ENCODE data around the gene FOCAD. TPM values are rescaled to one million over a fixed set of nuclear protein-coding genes. Genes with fewer than 3 reads are reported as not detected.

The FOCAD gene
- total RNA-seq, 1 donor, result 45.6 TPM

- no peaks in the 10 kb centered on the region for H3K9me3 ChIP-seq (ENCODE audit: low read depth, low read length)
- no peak overlapping the region for H2AFZ ChIP-seq (ENCODE audit: low read length)
- no peak overlapping the region for H3K4me3 ChIP-seq (ENCODE audit: insufficient read depth, low read length)
- no peaks in the 10 kb centered on the region for H3K79me2 ChIP-seq (ENCODE audit: insufficient read depth, low read length)
- no peaks in the 10 kb centered on the region for H4K20me1 ChIP-seq (ENCODE audit: insufficient read depth, low read length)
- H3K36me3 ChIP-seq (ENCODE audit: insufficient read depth, low read length), result no peaks in the 10 kb centered on the region
- no peaks in the 10 kb centered on the region for H3K4me1 ChIP-seq (ENCODE audit: insufficient read depth, low read length)
- no peaks in the 10 kb centered on the region for H3K27me3 ChIP-seq (ENCODE audit: insufficient read depth, low read length)
- TF ChIP-seq, protein P1, sequence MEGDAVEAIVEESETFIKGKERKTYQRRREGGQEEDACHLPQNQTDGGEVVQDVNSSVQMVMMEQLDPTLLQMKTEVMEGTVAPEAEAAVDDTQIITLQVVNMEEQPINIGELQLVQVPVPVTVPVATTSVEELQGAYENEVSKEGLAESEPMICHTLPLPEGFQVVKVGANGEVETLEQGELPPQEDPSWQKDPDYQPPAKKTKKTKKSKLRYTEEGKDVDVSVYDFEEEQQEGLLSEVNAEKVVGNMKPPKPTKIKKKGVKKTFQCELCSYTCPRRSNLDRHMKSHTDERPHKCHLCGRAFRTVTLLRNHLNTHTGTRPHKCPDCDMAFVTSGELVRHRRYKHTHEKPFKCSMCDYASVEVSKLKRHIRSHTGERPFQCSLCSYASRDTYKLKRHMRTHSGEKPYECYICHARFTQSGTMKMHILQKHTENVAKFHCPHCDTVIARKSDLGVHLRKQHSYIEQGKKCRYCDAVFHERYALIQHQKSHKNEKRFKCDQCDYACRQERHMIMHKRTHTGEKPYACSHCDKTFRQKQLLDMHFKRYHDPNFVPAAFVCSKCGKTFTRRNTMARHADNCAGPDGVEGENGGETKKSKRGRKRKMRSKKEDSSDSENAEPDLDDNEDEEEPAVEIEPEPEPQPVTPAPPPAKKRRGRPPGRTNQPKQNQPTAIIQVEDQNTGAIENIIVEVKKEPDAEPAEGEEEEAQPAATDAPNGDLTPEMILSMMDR (IDR thresholded peaks at IDR 0.05; ENCODE audit: extremely low read depth, low read depth, low read length), result no peak
- no peak for DNase-seq (ENCODE audit: insufficient read length, low spot score, missing footprints)
- H3K27ac ChIP-seq (ENCODE audit: low read depth, low read length), result no peak overlapping the region
- H3K4me2 ChIP-seq (ENCODE audit: insufficient read depth, low read length), result no peak overlapping the region
Measured at GRCh38 chr9:20865347-20865746, 181.3 kb downstream of the FOCAD start.

DNA sequence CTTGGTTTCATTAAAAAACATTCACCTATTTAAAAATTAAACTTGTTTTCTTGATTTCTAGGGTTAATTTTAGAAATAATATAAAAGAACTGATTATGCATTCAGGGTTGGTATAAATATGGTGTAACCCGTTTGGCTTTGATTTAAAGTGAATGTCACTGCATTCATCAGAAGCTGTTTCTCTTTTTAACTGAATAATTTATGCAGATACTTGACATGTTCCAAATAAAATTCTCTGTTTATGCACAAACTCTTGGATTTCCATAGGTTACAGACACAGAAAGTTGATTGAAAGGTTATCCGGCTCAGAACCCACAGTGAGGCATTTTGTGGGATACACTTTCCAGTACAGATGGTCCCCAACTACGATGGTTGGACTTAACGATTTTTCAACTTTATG lies 186.1 kb downstream of the FOCAD start:
- Histone ChIP-seq H3K4me3 (ENCODE audit: insufficient read depth, low read length) (no peak overlapping the region), H2AFZ (ENCODE audit: low read length) (no peak overlapping the region), H3K79me2 (ENCODE audit: insufficient read depth, low read length) (no peaks in the 10 kb centered on the region), H3K27me3 (ENCODE audit: insufficient read depth, low read length) (no peaks in the 10 kb centered on the region), H3K4me2 (ENCODE audit: insufficient read depth, low read length) (no peak overlapping the region), H3K36me3 (ENCODE audit: insufficient read depth, low read length) (no peaks in the 10 kb centered on the region), H3K9me3 (ENCODE audit: low read depth, low read length) (no peaks in the 10 kb centered on the region), H3K27ac (ENCODE audit: low read depth, low read length) (no peak overlapping the region), H3K4me1 (ENCODE audit: insufficient read depth, low read length) (peaks cover 19% of the 10 kb centered on the region), H4K20me1 (ENCODE audit: insufficient read depth, low read length) (no peaks in the 10 kb centered on the region)
- TF ChIP-seq, protein P1 (IDR thresholded peaks at IDR 0.05; ENCODE audit: extremely low read depth, low read depth, low read length), result no peak
- no peak for DNase-seq (ENCODE audit: insufficient read length, low spot score, missing footprints)

DNA sequence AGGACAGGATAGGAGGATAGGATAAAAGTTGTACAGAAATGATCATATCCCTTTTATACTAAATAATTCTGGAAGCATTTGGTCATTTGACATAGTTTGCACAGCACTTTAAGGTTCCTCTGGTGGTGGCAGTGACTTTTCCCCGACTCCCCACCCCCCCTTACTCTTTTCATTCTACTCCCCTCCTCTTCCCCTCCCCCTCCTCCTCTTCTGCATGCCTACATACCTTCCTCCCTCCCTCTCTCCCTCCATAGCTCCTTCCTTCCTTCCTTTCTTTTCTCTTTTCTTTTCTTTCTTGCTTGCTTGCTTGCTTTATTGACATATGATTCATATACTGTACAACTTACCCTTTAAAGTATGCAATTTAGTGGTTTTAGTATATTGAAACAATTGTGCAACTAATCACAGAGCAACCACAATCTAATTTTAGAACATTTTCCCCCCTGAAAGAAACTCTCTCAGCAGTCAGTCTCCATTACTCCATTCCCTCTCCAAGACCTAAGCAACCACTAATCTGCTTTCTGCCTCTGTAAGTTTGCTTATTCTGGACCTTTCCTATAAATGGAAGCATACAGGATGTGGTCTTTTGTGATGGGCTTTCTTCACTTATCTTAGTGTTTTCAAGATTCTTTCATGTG lies 188.4 kb downstream of the FOCAD start:
- TF ChIP-seq, protein P1 (IDR thresholded peaks at IDR 0.05; ENCODE audit: extremely low read depth, low read depth, low read length), result no peak
- no peaks in the 10 kb centered on the region for H3K36me3 ChIP-seq (ENCODE audit: insufficient read depth, low read length)
- peak overlapping the region; percentile 57 for H3K4me2 ChIP-seq (ENCODE audit: insufficient read depth, low read length)
- peak overlapping the region; percentile 38 for H3K27ac ChIP-seq (ENCODE audit: low read depth, low read length)
- no peak for DNase-seq (ENCODE audit: insufficient read length, low spot score, missing footprints)
- H3K9me3 ChIP-seq (ENCODE audit: low read depth, low read length), result no peaks in the 10 kb centered on the region
- no peaks in the 10 kb centered on the region for H3K79me2 ChIP-seq (ENCODE audit: insufficient read depth, low read length)
- H4K20me1 ChIP-seq (ENCODE audit: insufficient read depth, low read length), result no peaks in the 10 kb centered on the region
- no peaks in the 10 kb centered on the region for H3K27me3 ChIP-seq (ENCODE audit: insufficient read depth, low read length)
- H2AFZ ChIP-seq (ENCODE audit: low read length), result no peak overlapping the region
- peak overlapping the region; percentile 36 for H3K4me3 ChIP-seq (ENCODE audit: insufficient read depth, low read length)
- H3K4me1 ChIP-seq (ENCODE audit: insufficient read depth, low read length), result peaks cover 19% of the 10 kb centered on the region

DNA sequence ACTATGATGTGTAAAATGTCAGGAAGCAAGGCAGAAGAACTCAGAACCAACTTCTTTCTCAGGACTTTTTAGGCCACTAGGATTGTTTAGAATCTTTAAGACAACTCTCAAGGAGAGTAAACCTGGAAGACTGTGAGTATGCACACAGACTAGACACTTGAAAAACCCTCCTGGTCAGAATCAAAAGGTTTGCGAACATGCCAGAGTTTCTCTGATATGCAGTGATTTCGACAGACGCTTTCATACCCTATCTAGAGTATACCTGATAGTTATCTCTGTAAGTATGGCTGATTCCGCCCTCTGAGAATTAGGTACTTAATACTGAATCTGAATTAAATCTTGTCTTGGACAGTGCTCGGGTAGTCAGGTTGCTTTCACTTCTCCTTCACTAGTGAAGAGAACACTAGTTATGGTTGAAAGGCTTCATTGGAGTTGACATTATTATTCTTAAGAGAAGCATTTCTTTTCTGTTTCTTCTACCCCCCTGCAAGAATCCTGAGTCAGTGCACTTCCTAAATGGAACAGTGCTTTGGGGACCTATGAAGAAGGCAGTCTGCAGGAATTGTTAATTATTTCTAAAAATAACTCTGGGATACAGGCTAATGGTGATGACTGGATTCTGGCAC lies 189.3 kb downstream of the FOCAD start:
- Histone ChIP-seq H3K79me2 (ENCODE audit: insufficient read depth, low read length) (no peaks in the 10 kb centered on the region), H3K27ac (ENCODE audit: low read depth, low read length) (peak overlapping the region; percentile 38), H3K4me3 (ENCODE audit: insufficient read depth, low read length) (peak overlapping the region; percentile 36), H3K36me3 (ENCODE audit: insufficient read depth, low read length) (no peaks in the 10 kb centered on the region), H3K4me2 (ENCODE audit: insufficient read depth, low read length) (peak overlapping the region; percentile 57), H3K4me1 (ENCODE audit: insufficient read depth, low read length) (peaks cover 19% of the 10 kb centered on the region), H4K20me1 (ENCODE audit: insufficient read depth, low read length) (no peaks in the 10 kb centered on the region), H2AFZ (ENCODE audit: low read length) (no peak overlapping the region), H3K9me3 (ENCODE audit: low read depth, low read length) (no peaks in the 10 kb centered on the region), H3K27me3 (ENCODE audit: insufficient read depth, low read length) (no peaks in the 10 kb centered on the region)
- TF ChIP-seq, protein P1 (IDR thresholded peaks at IDR 0.05; ENCODE audit: extremely low read depth, low read depth, low read length), result no peak
- no peak for DNase-seq (ENCODE audit: insufficient read length, low spot score, missing footprints)
